Measurements from ENCODE around the gene KIAA1671. TPM values are rescaled to one million over a fixed set of nuclear protein-coding genes. Genes with fewer than 3 reads are reported as not detected.

KIAA1671 gene
- total and polyA plus RNA-seq, 9 of the 15 experiments (the other 6 are each of a cell fraction or from before 2014, with no cell fraction given): under 0.01 to 0.11 (median 0.02) TPM; not detected in 5

GRCh38 chr22:25196326-25196725, 243.8 kb downstream of the KIAA1671 start:
- BruUV-seq (replicated peaks): no TSS peak
- no peak overlapping the region for H3K4me2 ChIP-seq (ENCODE audit: insufficient read depth, low read length)
- DNase-seq (ENCODE audit: extremely low read depth in 1 of 4, low spot score in 3 of 4) (no peak), ATAC-seq (no peak), FAIRE-seq (no peak)
- no peaks in the 10 kb centered on the region for H3K79me2 ChIP-seq (ENCODE audit: control insufficient read depth, insufficient read depth, low read length)
- no peak for TF ChIP-seq ZBTB5 (IDR thresholded peaks at IDR 0.05)
- no peak overlapping the region for H3K9ac ChIP-seq (ENCODE audit: insufficient read depth in 1 of 2, low read depth in 2 of 2, low read length in 2 of 2)
- 0% methylated on average over 4 of the region's 5 CpGs for WGBS (ENCODE audit: insufficient coverage, low coverage, missing lambda C conversion rate)
- H3K4me3 ChIP-seq: no peak overlapping the region
- intact Hi-C loops (cut with micrococcal nuclease): no loop called here
- H3K27me3 ChIP-seq (ENCODE audit: control insufficient read depth in 2 of 2, insufficient read depth in 2 of 2, low read length in 2 of 2): peaks cover 0 to 16% of the 10 kb centered on the region in 2 experiments; a peak in 1 of 5 replicates
- H3K36me3 ChIP-seq (ENCODE audit: control insufficient read depth, insufficient read depth, low read length): no peaks in the 10 kb centered on the region
- no peaks in the 10 kb centered on the region; the same call in 1 of the 2 replicates for H4K20me1 ChIP-seq (replicated peaks; ENCODE audit: control insufficient read depth, insufficient read depth, low read length)
- in situ Hi-C loops (cut with MboI): no loop called here
- no peak overlapping the region for H2AFZ ChIP-seq (ENCODE audit: low read depth, low read length)
- CTCF ChIA-PET (ENCODE audit: low intra/inter-chr PET ratio): no interaction called here
- POLR2A ChIA-PET: no interaction called here
- H3K9me1 ChIP-seq (ENCODE audit: control insufficient read depth, insufficient read depth, low read length): no peaks in the 10 kb centered on the region
- no peaks in the 10 kb centered on the region for H3K9me3 ChIP-seq (replicated peaks; ENCODE audit: control insufficient read depth, insufficient read depth, low read depth, low read length)
- no peaks in the 10 kb centered on the region for H3K4me1 ChIP-seq (replicated peaks in 1 of 2; ENCODE audit: control insufficient read depth in 2 of 2, insufficient read depth in 2 of 2, low read length in 2 of 2)
- H3K27ac ChIP-seq (ENCODE audit: extremely low read depth, low read depth, low read length): no peak overlapping the region

DNA sequence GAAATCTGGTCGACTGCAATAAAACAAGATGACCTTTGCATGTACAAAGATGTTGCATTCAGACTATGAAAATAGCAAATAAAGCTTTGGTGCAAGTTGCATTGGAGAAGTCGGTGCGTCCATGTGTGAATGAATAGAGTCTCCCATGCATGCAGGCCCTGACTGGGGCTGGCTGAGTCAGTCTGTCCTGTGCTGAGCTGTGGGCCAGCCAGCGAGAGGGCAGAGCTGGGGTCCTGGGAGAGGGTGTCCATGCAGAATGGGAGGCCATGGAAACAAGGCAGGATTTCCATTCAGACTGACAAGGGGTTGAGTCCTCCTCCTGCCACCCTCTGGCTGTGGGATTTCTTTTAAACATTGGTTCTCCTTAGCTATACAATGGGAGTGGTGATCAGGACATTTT, 244.8 kb downstream of the KIAA1671 start:
- TF ChIP-seq, protein P1, sequence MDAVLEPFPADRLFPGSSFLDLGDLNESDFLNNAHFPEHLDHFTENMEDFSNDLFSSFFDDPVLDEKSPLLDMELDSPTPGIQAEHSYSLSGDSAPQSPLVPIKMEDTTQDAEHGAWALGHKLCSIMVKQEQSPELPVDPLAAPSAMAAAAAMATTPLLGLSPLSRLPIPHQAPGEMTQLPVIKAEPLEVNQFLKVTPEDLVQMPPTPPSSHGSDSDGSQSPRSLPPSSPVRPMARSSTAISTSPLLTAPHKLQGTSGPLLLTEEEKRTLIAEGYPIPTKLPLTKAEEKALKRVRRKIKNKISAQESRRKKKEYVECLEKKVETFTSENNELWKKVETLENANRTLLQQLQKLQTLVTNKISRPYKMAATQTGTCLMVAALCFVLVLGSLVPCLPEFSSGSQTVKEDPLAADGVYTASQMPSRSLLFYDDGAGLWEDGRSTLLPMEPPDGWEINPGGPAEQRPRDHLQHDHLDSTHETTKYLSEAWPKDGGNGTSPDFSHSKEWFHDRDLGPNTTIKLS (IDR thresholded peaks at IDR 0.05; ENCODE audit: borderline replicate concordance, low read depth): no peak
- TF ChIP-seq ASH1L (IDR thresholded peaks at IDR 0.05; ENCODE audit: borderline replicate concordance, low read depth, partially characterized antibody) (no peak), TSC22D4 (tag; IDR thresholded peaks at IDR 0.05) (no peak), NCOA2 (IDR thresholded peaks at IDR 0.05; ENCODE audit: partially characterized antibody in 2 of 2) (no peak), RBM25 (IDR thresholded peaks at IDR 0.05; ENCODE audit: low read depth, low read length, severe bottlenecking) (no peak), ZNF239 (CRISPR knock-in tag; IDR thresholded peaks at IDR 0.05) (no peak), TBL1XR1 (IDR thresholded peaks at IDR 0.05; ENCODE audit: low read length in 2 of 2) (no peak), RCOR1 (IDR thresholded peaks at IDR 0.05; ENCODE audit: borderline replicate concordance in 1 of 2, low read depth in 2 of 2, low read length in 2 of 2) (no peak), NFIX (CRISPR knock-in tag; IDR thresholded peaks at IDR 0.05; ENCODE audit: low read depth) (no peak), PURB (CRISPR knock-in tag; IDR thresholded peaks at IDR 0.05; ENCODE audit: low read depth) (no peak), ILF3 (IDR thresholded peaks at IDR 0.05; ENCODE audit: borderline replicate concordance) (no peak)
- ChIA-PET POLR2A (interaction anchor here (0.5 kb wide), 1 partner anchor 1143 kb away, joined by 3 read pairs; no protein-coding TSS in a partner anchor), CTCF (ENCODE audit: low intra/inter-chr PET ratio) (no interaction called here)
- no TSS peak for BruUV-seq (replicated peaks)
- Histone ChIP-seq H4K20me1 (replicated peaks; ENCODE audit: control insufficient read depth, insufficient read depth, low read length) (no peaks in the 10 kb centered on the region; the same call in 1 of the 2 replicates), H3K9me3 (replicated peaks; ENCODE audit: control insufficient read depth, insufficient read depth, low read depth, low read length) (no peaks in the 10 kb centered on the region), H3K27me3 (ENCODE audit: control insufficient read depth in 2 of 2, insufficient read depth in 2 of 2, low read length in 2 of 2) (peaks cover 0 to 16% of the 10 kb centered on the region in 2 experiments; a peak in 1 of 5 replicates), H2AFZ (ENCODE audit: low read depth, low read length) (no peak overlapping the region), H3K4me2 (ENCODE audit: insufficient read depth, low read length) (no peak overlapping the region), H3K36me3 (ENCODE audit: control insufficient read depth, insufficient read depth, low read length) (no peaks in the 10 kb centered on the region), H3K4me1 (replicated peaks in 1 of 2; ENCODE audit: control insufficient read depth in 2 of 2, insufficient read depth in 2 of 2, low read length in 2 of 2) (no peaks in the 10 kb centered on the region), H3K27ac (ENCODE audit: extremely low read depth, low read depth, low read length) (no peak overlapping the region), H3K4me3 (no peak overlapping the region), H3K9ac (ENCODE audit: insufficient read depth in 1 of 2, low read depth in 2 of 2, low read length in 2 of 2) (no peak overlapping the region), H3K9me1 (ENCODE audit: control insufficient read depth, insufficient read depth, low read length) (no peaks in the 10 kb centered on the region), H3K79me2 (ENCODE audit: control insufficient read depth, insufficient read depth, low read length) (no peaks in the 10 kb centered on the region)
- FAIRE-seq (no peak), DNase-seq (ENCODE audit: extremely low read depth in 1 of 4, low spot score in 3 of 4) (no peak), ATAC-seq (no peak)
- WGBS (ENCODE audit: insufficient coverage, low coverage, missing lambda C conversion rate): 2% methylated on average over 4 of the region's 4 CpGs
- in situ Hi-C loops (cut with MboI) (no loop called here), intact Hi-C loops (cut with micrococcal nuclease) (no loop called here)
